HEK293T (cell line): ENCODE results near the gene CASD1.
A peak's percentile ranks its signal among the peaks of the same experiment; 100 is the strongest.

ENCODE experiments used
- BHLHE40 ChIP-seq: fragments of 450-650 bp; IDR thresholded peaks from 2 replicates; pipeline ENCODE4 v1.6.1; 2016; ENCODE audit warnings: mild to moderate bottlenecking, moderate library complexity, borderline replicate concordance
- FOXK2 ChIP-seq: fragments of 450-650 bp; IDR thresholded peaks from 2 replicates; pipeline ENCODE4 v1.6.1; 2016; ENCODE audit warnings: mild to moderate bottlenecking
- FOXM1 ChIP-seq: fragments of 450-650 bp; IDR thresholded peaks from 2 replicates; pipeline ENCODE4 v1.6.1; 2017; ENCODE audit warnings: mild to moderate bottlenecking, borderline replicate concordance
- NFRKB ChIP-seq: fragments of 450-650 bp; IDR thresholded peaks from 2 replicates; pipeline ENCODE4 v1.6.1; 2016; ENCODE audit warnings: mild to moderate bottlenecking, moderate library complexity
- SP1 ChIP-seq: fragments of 450-650 bp; IDR thresholded peaks from 2 replicates; pipeline ENCODE4 v1.6.1; 2017
- ZNF384 ChIP-seq: fragments of 450-650 bp; IDR thresholded peaks from 2 replicates; pipeline ENCODE4 v1.6.1; 2016

DNA sequence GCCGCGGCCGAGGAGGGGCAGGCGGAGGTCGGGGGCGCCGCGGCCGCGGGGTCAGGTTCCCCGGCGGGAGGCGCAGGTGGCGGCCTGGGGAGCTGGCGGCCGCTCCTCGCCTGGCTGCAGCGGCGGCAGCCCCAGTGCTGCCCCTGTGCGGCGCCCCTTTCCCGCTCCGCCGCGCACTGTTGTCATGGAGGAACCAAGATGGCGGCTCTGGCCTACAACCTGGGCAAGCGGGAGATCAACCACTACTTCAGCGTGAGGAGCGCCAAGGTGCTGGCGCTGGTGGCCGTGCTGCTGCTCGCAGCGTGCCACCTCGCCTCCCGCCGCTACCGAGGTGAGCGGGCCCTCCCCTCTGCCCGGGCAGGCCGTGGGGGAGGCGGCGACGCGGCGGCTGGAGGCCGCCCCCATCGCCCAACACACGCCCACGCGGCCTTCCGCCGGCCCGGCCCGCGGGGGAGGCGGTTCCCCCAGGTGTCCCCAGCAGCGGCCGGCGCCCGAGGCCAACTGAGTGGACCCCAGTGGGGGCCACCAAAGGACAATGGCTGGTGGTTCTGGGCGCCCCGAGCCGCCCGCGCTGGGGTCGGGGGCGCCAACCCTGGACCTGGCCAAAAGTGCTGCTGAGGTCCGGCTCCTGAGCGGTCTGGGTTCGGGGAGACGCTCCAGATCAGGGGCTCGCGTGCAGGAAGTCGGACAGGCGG, 425 bp downstream of the CASD1 start:
- TF ChIP-seq SP1 (no peak), NFRKB (no peak), FOXM1 (0 out of 2 replicates have a peak, but pooled peaks have one; percentile 9), FOXK2 (no peak), BHLHE40 (no peak), ZNF384 (no peak)
